ENCODE data around the gene ACOT9.

DNA sequence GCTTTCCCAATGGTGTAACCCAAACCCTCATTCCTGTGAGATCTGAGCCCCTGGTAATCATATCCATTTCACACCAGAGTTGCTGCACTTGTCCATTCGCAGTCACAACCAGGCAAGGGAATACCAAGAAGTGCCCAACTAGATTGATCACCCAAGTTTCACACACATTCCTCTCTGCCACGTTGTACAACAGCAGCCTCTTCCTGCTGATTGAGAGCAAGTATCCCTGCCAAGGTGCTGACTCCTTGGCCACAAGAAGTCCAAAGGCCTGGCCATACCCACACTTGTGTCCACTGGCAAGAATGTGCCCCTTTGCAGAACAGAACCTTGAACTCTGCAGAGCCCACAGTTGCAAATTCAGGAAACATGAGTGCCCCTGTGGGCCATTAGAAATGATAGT lies 6.5 kb upstream of the ACOT9 start:
- no peak for TF ChIP-seq POLR2A (IDR thresholded peaks at IDR 0.05)
- TF ChIP-seq, protein P1, sequence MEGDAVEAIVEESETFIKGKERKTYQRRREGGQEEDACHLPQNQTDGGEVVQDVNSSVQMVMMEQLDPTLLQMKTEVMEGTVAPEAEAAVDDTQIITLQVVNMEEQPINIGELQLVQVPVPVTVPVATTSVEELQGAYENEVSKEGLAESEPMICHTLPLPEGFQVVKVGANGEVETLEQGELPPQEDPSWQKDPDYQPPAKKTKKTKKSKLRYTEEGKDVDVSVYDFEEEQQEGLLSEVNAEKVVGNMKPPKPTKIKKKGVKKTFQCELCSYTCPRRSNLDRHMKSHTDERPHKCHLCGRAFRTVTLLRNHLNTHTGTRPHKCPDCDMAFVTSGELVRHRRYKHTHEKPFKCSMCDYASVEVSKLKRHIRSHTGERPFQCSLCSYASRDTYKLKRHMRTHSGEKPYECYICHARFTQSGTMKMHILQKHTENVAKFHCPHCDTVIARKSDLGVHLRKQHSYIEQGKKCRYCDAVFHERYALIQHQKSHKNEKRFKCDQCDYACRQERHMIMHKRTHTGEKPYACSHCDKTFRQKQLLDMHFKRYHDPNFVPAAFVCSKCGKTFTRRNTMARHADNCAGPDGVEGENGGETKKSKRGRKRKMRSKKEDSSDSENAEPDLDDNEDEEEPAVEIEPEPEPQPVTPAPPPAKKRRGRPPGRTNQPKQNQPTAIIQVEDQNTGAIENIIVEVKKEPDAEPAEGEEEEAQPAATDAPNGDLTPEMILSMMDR (IDR thresholded peaks at IDR 0.05 in 8 of 11, conservative IDR thresholded peaks at IDR 0.05 in 3 of 11) = no peak
